NCI-H146 (cell line): Measurements from ENCODE around the gene NPC1.
"Not testable (repeated sequence)": the region's sequence is repeated elsewhere in the genome, so short reads cannot be mapped to it uniquely, and the experiment has no call there.

Experiments used
- DNase-seq: peaks from one replicate; lab custom pipeline; 2025; lab: John Stamatoyannopoulos, UW

Gene NPC1

GRCh38 chr18:23575309-23575651 lies 11.0 kb downstream of the NPC1 start:
- DNase-seq = no peak

- DNase-seq = no peak
Measured at GRCh38 chr18:23574611-23575308, 11.5 kb downstream of the NPC1 start.

GRCh38 chr18:23573626-23574431 lies 12.5 kb downstream of the NPC1 start:
- no peak for DNase-seq

GRCh38 chr18:23573020-23573419 lies 13.3 kb downstream of the NPC1 start:
- no peak for DNase-seq

DNA sequence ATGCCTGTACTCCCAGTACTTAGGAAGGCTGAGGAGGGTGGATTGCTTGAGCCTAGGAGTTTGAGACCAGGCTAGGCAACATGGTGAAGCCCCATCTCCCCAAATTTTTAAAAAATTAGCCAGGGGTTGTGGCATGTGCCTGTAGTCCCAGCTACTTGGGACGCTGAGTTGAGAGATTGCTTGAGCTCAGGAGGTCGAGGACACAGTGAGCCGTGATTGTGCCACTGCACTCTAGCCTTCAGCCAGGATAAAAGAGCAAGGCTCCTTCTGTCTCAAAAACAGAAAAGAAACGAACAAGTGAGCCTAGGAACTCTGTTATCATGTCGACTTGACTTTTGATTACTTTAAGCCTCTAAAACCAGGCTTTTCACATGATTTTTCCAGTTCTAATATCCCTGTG lies 13.7 kb downstream of the NPC1 start:
- DNase-seq = no peak

- no peak for DNase-seq
Measured at GRCh38 chr18:23572012-23572411, 14.3 kb downstream of the NPC1 start.

- DNase-seq = no peak
Measured at GRCh38 chr18:23570912-23571504, 15.3 kb downstream of the NPC1 start.

DNA sequence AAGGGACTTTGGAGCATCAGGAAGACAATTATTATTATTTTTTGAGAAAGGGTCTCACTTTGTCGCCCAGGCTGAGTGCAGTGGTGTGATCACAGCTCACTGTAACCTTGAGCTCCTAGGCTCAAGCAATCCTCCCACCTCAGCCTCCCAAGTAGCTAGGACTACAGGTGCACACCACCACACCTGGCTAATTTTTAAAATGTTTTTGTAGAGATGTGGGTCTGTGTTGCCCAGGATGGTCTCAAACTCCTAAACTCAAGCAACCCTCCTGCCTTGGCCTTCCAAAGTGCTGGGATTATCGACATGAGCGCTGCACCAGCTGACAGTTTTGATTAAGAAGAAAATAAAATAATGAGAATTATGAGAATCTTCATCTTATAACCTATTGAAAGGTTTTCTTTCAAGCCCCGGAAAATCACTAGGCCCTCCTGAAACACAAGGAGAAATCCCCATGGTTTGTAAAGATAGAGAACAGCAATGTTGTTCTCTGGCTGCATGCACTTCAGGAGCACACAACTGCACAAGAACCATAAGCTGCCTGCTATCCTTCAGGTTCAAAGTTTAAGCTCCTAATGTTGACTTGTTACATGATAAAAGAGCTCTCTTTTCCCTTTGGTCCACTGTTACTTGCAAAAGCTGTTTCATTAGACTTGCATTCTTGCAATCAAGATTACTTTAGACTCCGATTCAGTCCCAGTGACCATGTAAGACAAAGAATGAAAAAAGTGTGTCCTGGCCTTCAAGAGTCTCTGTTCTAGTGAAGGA lies 16.8 kb downstream of the NPC1 start:
- no peak for DNase-seq

DNA sequence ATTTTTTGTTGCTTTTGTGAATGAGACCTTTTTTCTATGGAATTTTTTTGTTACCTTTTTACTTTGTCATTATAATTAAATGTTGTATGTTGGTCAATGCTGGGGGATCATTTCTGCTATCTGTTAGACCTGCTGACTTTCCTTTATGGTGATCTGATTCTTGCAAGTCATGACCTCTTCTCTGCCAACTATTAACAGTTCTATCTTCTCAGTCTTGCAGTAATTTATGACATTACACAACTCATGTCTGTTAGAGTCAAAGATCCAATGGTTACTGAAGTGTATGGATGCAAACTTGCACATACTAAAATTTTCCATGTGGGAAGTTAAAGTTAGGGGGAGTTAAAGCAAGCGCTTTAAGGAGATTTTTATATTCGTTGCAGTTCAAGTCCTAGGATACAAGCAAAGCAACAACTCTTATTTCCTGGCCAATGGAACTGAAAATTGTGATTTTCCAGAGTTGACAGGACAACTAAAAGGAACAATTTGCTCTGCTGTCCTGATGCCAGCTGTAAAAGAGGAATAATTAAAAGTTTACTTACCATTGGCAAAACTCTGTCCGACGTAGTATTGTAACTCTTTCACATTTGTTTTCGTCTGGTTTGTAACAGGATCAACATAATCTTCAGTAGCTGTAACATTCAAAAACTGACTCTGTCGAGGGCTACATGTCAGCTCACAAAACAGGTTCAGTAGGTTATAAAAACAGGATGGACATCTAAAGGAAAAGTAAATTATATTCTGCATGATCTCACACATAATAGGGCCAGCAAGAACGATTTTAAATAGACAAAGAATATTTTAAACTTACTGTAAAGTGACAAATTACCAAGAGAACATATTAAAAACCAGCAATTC lies 17.8 kb downstream of the NPC1 start:
- DNase-seq = no peak

- DNase-seq = no peak
Measured at GRCh38 chr18:23567671-23568070, 18.6 kb downstream of the NPC1 start.

DNA sequence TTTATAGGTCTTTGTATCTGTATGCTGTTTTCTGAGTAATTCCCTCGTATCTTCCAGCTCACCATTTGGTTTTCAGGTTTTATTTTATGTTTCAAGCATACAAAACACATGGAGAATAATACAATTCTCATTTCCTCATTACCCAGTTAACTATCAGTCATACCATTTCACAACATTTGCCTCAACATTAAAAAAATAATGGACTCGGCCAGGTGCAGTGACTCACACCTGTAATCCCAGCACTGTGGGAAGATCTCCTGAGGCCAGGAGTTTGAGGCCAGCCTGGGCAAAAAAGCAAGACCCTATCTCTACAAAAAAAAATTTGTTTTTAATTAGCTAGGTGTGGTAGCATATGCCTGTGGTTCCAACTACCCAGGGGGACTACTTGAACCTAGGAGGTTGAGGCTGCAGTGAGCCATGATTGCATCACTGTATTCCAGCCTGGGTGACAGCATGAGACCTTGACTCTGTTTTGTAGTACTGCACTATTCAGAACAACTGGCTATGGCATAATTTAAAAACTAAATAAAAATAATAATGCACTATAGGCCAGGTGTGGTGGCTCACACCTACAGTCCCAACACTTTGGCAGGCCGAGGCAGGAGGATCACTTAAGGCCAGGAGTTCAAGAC lies 20.3 kb downstream of the NPC1 start:
- DNase-seq = no peak

DNA sequence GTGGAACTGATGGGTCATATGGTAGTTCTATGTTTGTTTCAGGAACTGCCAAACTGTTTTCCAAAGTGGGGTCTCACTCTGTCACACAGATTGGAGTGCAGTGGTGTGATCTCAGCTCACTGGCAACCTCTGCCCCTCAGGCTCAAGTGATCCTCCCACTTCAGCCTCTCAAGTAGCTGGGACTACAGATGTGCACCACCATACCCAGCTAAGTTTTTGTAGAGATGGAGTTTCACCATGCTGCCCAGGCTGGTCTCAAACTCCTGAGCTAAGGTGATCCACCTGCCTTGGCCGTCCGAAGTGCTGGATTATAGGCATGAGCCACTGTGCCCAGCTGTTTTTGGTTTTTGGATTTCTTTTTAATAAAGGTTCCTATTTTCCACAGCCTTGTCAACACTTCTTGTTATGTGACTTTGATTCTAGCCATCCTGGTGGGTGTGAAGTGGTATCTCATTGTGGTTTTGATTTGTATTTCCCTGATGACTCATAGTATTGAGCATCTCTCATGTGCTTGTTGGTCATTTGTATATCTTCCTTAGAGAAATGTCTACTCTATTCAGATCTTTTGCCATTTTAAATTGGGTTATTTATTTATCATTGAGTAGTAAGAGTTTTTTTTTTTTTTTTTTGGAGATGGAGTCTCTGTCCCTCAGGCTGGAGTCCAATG lies 22.8 kb downstream of the NPC1 start:
- no peak for DNase-seq

DNA sequence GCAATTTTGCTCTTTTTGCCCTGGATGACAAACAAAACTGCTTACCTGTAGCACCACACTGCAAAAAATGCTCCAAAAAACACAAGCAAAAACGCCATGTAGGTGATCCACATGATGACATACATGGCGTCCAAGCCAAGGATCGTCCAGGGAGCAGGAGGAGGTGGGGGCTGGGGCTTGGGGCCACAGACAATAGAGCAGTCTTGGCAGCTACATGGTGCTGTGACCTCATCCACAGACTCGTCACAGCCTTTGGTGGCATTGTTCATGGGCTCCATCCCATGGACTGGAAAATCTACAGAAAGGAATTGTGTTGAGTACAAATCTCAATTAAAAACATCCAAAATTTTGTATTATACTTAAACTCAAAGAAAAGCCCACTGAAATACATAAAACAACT lies 26.1 kb downstream of the NPC1 start:
- DNase-seq = no peak

DNA sequence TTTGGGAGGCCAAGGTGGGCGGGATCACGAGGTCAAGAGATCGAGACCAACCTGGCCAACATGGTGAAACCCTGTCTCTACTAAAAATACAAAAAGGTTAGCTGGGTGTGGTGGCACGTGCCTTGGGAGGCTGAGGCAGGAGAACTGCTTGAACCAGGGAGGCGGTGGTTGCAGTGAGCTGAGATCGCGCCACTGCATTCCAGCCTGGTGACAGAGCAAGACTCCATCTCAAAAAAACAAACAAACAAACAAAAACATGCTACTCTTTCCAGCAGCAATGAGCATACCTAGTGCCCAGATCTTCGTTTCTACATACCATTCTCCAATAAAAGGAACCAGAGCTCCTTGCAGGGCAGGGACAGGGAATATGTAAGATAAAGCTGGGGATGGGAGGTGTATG lies 28.8 kb downstream of the NPC1 start:
- DNase-seq = not testable (repeated sequence)

GRCh38 chr18:23556145-23556780 lies 30.0 kb downstream of the NPC1 start:
- DNase-seq = no peak

DNA sequence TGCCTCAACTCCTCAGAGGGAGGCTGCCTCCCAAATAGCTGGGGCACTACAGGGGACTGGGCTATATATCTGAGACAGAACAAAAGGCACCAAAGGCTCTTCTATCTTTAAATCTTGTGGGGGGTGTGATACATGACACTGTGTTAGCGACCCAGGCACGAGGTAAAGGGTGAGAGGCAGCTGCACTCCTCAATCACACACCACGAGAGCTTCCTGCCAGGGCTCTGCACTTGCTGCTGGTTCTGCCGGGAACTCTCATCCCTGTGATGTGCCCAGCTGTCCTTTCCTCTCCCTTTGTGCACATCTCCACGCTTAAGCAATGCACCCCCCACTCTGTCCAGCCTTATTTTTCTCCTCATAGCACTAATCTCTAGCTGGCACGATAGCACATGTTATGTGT lies 32.4 kb downstream of the NPC1 start:
- DNase-seq = no peak

DNA sequence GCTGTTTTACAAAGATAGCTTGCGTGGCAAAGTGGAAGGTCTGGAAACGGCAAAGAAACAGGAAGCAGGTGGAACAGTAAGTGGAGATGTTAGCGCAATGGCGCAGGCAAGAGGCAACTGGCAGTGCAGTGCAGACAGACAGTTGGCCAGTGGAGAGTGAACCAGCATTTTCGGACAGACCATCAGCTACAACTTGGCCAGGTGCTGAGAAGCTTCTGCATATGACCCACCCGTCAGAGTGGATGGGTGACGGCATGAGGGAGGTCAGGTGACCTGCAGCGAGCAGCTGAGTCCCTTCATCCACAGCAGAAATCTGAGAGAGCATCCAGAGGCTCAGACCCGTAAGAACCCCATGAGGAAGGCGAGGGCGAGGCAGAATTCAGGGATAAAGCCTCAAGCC lies 33.8 kb downstream of the NPC1 start:
- DNase-seq = no peak

- no peak for DNase-seq
Measured at GRCh38 chr18:23551978-23552377, 34.3 kb downstream of the NPC1 start.

DNA sequence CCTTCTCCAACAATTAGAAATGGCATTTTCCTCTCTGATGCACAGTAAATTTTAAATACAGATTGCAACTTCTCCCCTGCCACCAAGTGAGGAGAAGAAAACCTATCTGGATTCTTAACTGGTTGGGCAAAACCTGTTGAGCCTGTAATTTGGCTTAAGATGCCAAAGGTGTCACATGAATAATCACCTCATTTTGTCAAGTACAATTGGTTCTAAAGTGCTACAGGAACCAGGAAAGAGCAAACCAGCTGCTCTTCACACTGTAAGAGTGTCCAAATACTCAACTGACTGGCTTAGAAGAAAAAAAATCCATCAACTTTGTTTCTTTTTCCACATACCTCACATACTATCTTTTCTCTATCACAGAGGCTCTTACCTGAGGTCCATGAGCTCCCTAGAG lies 35.4 kb downstream of the NPC1 start:
- no peak for DNase-seq

GRCh38 chr18:23548719-23549118 lies 37.6 kb downstream of the NPC1 start:
- DNase-seq = no peak
